ENCODE measurements around the gene LY6G5C.

Gene LY6G5C, protein sequence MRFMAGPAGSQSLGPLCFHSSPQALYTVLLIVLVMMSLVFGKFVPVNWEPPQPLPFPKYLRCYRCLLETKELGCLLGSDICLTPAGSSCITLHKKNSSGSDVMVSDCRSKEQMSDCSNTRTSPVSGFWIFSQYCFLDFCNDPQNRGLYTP

DNA sequence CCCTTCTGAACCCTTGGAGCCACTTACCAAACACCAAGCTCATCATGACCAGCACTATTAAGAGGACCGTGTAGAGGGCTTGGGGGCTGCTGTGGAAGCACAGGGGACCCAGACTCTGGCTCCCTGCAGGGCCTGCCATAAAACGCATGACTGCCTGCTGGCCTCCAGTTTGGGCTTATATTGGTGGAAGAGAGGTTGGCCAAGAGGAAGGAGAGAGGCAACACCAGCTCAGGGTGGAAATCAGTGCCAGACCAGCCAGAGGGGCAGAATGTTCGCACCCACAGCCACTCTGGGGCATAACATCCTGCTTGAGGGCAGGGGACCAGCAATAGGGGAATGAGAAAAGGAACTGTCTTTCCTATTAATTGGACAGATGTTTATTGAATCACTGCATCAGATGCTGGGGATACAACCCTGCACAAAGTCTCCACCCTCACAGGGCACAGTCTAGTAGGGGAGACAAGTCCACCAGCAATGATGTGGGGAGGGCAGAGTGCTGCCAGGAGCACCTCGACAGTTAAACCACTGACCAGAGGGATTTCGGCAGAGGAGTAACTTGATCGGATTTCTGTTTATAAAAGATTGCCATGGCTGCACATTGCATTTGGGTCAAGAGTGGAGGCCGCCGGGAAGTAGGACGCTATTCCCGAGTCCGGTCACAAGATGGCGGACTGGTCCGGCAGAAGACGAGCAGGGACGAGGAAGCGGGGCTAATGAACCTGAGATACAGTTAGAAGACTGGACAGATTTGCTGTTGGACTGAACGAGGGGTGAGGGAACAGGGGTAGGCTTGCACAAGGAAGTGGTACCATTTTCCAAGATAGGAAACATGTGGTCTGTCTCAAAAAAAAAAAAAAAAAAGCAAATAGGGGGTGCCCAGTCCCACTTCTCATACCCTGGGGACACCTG, at the start of gene LY6G5C:
TSS of gene LY6G5C (minus strand) at position 842 of the 909 bp plus-strand sequence. CDS start at position 148, 694 bp downstream.
- DNase-seq = peak; percentile 79

DNA sequence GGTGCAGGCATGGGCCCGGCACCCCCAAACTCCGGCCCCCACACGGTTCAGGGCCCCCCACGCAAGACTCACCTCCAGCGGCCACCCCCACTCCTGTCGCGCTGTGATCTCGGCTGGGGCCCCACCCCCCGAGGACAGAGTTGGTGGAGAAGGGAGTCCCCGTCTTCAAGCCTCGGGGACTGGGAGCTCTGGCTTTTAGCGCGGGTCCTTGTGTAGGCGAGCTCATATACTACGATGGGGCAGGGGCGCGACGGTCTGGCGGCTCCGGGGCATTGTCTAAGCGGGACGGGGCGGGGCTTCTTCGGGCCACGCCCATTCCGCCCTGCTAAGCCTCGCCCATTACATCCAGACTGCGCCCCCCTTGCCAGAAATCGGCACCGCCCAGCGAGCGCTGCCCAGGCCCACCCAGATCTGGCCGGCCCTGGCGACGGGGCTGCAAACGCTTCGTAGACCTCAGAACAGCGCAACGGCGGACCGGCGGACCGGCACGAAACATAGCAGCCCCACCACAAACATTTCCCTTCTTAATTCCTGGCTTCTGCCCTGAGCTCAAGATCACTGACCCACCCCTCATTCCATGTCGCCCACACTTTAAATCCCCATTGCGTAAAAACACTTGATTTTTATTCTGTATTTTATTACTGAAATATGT, 49.2 kb upstream of the LY6G5C start:
- DNase-seq = peak; percentile 77

DNA sequence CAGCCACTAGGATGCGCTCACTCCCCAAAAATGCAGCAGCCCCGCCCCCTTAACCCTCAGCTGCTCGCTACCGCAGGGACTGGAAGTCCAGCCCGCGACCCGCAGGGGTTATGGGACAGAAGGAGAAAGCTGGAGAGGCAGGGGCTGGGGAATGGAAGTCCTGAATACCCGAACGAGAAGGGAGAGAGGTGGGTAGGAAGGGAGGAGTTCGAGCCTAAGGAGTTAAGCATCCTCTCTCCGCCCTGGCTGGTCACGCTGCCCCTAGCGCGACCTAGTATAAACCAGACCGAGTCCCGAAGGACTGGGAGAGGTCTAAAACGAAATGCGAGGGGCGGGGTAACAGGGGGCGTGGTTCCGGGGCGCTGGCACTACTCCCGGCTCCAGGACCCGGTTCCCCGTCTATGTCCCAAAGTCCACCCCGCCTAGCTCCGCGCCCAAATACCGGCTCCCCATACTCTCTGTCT, 48.7 kb upstream of the LY6G5C start:
- peak; percentile 88 for DNase-seq

DNA sequence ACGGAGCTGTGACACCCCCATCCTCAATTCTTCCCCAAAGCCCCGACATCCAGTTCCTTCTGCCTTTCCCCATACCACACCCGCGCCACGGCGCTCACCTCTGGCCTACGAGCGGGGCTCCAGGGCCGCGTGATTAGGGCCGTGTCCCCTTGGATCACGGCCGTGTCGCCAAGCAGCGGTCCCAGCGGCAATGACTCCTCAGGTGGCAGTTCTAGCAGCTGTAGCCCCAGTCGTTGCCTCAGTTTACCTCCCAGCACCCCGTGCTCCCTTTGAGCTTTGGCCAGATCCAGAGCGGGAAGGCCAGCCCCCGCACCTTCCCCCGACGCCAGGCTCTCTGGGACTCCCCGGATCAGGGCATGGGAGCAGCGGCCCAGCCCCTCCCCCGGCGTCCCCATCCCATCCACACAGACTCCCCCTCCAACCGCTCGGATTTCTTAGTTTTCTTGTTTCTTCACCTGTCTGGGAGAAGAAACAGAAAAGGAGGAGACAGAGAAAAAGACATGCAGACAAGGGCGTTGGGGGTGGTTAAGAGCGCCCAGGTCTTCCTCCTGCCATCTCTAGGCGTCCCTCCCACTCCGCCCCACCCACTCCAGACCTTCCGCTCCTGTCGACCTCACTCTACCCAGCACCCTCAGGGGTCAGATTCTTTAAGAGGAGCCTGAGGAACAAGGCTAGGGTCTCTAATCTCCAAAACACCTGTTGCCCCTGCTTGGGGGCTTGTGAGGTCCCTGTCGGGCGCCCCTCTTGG, 48.1 kb upstream of the LY6G5C start, which contains the start of gene DDAH2:
TSS of gene DDAH2 (minus strand) at position 533 of the 748 bp plus-strand sequence. CDS start at position 395, 138 bp downstream.
- DNase-seq = no peak

DNA sequence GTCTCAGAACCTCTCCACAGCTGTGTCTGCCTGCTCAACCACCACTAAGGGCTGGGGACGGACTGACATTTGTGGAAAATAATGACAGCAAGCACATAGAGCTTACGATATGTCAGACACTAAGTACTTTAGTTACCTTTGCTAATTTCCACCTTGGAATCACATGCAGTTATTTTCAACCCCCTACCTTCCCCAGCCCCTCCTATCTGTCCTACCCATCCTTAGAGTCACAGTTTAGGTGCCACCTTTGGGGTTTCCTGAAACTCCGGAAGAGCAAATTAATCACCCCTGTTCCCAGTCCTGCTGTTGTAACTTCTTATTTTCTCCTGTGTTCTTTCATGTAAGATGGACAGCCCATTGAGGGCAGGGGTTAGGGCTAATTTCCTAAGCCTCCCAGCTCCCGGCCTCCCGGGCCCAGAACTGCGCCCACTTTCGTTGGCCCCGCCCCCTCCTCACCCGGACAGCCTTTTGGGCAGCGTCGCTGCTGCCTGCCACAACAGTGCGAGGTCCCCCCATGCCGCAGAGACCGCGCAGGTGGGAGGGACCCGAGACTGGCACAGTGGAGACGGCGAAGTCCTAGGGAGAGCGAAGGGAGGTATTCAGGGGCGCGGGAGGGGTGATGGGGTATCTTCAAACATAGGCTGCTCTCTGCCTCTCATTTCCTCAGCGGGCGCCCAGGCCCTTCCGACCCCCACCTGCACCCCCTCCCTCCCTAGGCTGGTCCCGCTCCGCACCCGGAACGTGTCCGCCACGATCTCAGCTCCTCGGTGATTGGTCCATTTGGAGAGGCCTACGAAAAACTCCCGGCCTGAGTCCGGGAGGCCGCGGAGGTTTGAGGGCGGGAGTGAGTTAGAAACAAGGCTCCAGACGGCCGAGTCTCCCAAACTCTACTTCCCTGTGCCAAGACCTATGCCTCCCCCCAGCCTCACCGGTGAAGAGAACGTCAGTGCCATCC, 47.1 kb upstream of the LY6G5C start:
- DNase-seq = no peak

DNA sequence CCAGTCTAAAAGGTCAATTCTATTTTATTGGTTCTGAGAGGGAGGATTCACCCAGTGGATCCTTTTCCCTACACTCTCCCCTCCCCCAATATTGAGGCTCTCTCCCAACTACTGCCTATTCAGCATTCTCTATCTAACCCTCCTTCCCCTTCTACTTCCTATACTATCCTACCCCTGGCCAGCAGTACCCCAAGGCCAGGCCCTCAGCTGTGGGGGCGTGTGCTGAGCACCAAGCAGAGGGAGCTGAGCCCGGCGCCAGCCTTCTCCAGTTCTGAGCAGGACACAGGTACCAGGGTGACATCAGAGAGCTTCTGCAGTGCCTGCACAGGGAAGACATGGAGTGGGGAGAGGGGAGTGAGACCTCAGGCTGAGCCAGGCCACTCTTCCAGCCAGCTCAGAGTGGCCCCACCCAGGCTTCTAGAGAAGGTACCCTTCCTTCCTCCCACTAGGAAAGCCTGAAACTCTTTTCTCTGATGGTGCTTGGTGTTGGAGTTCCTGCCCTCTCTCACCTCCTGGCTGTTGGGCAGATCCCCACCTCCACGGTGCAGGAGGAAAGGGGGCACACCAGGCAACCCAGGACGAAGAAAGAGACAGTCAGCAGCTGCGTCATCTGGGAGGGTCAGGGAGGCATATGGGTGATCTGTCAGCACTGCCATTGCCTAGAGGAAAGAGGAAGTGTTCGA, 46.3 kb upstream of the LY6G5C start:
- DNase-seq = no peak

DNA sequence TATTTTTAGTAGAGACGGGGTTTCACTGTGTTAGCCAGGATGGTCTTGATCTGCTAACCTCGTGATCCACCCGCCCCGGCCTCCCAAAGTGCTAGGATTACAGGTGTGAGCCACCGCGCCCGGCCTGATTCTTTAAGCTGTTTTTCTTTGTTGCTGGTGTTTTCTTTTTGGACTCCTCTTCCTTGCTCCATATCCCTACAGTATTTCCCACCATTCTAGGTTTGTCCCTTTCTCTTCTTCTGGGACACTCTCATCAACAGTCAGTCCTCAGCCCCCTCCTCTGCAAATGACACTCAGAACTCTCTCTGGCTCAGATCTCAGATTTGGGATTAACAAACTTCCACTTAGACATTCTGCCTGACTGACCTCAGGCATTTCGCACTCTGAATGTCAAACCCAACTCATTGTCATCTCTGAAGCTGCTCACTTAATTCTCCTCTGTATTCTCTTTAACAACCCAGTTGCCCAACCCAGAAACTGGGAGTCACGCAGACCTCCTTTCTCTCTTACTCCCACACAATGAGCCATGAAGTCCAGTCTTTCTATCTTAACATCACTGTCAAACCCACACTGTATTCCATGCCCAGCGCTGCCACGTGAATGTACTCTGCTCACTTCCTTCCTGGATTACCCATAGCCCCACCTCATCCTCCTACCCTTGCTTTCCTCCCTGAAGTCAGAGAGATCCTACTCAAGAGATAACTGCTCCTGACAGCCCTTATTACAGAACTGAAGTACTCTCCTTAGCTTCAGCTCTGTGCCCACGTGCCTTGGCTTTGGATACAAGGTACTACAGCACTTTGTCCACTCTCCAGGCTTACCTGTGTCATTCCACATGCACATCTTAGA, 44.9 kb upstream of the LY6G5C start:
- DNase-seq = no peak

DNA sequence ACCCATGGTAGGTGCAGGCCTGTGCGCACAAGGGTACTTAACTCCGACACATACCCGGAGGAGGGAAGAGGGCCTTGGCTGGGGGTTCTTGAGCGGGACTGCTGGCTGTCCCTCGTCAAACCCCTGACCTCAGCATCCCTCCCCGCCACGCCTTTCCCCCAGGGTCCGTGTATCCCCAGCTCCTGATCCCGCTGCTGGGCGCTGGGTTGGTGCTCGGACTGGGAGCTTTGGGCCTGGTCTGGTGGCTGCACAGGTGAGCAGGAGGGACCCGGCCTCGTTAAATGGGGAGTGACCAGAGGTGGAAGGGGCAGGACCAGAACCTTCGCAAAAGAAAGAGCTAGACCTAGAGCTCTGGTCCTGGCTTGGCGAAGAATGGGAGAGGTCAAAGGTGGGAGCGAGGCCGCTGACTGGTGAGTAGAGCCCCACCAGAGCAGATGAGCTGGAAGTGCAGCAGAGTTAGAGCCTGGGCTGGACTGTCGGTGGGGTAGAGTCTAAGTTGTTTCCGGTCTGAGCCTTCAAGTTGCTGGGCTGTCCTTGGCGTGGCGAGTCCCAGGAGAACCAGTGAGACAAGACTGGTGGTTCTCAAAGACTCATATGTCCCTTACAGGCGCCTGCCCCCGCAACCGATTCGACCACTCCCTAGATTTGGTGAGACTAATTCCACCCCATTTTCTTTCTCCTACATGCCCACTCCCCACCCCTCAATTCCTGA, 43.3 kb upstream of the LY6G5C start:
- DNase-seq = no peak

DNA sequence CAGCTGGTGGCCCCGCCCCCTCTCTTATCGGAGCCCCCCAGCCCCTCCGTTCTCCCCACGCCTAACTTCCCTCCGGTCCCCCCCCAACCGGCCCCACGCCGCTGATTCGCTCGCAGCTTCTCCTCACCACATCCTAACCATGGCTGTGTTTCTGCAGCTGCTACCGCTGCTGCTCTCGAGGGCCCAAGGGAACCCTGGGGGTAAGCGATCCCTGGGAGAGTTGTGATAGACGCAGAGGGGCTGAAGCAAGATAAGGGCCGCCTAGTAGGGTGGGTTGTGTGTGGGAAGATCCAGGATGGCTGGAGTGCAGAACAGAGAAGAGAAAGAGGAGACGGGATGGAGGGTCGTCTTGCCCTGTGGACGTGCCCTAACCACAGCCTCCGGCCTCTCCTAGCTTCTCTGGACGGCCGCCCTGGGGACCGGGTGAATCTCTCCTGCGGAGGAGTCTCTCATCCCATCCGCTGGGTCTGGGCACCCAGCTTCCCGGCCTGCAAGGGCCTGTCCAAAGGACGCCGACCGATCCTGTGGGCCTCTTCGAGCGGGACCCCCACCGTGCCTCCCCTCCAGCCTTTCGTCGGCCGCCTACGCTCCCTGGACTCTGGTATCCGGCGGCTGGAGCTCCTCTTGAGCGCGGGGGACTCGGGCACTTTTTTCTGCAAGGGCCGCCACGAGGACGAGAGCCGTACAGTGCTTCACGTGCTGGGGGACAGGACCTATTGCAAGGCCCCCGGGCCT, 42.5 kb upstream of the LY6G5C start, which contains the start of gene MPIG6B:
TSS of gene MPIG6B (plus strand) at position 129 of the 735 bp plus-strand sequence. CDS start at position 140, 11 bp downstream.
- no peak for DNase-seq

DNA sequence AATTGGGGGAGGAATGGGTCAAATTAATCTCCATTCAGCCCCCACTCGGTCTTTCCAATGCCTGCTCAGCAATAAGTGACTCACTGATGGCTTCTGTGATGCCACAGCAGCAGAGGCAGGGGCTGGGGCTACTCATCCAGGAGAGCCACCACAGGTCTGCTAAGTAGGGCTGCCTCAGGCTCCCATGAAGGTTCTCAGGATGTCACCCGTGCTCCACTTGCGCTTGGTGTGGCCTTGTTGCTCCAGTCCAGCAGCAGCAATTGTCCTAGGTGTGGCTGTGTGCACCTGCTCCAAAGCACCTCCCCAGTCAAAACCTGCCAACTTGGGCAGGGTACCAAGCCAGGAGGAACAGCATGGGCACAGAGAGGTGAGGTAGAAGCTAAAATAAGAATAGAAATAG, 41.3 kb upstream of the LY6G5C start:
- DNase-seq = no peak

DNA sequence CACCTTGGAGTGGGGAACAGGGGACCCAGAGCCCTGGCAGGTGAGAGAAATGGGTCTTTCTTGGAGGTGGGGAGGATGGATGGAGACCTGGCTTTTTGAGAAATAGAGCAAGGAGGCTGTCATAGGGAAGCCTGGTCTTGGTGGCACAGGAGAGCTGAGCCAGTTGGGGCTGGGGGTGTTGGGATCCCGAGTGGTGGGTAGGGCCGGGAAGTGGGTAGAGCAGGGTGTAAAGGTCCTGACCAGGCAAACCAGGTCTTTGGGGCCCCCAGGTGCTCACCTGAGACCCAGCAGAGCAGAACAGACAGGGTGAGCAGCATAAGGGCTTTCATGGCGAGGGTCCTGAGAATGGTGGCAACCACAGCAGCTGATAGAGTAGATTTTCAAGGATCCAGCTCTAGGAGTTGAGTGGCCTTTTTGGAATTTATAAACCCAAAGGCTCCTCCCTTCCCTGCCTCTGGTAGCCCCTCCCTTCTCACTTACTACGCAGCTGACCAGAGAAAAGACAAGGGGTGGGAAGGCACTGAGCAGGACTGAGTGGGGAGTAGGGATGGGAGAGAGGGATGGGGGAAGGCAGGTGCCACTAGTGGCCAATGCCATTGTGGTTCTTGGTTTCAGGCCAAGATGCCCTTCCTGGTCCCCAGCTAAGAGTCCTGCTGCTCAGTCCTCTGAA, 40.6 kb upstream of the LY6G5C start, which contains the start of gene LY6G6C:
TSS of gene LY6G6C (minus strand) at position 396 of the 670 bp plus-strand sequence. CDS start at position 329, 67 bp downstream.
- DNase-seq = no peak

DNA sequence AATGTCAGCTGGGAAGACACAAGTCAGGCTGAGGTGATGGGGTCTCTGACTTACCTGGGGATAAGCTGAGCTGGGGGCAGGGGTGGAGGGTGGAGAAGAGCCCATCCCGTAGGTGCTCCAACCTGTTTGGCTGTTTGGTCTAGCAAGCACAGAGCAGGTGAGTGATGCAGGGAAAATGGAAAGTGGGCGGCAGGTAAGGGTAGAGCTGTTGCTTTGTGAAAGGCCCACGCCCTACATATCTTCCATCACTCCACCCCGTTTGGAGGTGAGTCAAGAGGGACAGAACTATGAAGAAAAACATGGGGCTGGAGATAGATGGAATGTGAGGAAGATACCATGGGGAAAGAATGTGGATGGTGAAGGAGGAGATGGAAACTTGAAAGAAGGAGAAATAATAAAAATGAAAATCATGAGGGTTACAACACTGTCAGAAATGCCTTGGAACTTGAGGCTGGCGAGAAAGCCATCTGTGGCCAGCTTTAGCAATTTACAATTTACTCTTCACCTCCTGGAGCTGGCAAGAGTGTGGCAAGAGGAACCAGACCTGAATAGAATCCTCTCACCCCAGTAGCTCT, 39.4 kb upstream of the LY6G5C start:
- no peak for DNase-seq

DNA sequence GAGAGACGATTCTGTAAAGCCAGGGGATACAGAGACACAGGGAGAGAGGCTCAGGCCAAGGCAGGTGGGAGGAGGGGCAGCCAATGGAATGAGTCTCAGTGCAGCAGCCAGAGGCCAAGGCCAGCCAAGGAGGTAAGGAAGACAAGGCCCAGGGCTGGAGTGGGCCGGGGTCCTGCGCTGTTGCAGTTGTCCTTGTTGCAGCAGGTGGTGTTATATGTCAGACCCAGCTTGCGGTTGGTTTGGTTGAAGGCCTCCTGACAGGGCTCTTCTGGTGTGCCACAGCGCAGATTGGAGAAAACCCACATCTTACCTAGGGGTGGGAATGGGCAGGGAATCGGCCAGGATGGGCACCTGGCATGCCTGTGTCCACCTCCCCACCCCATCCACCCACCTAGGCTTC, 38.1 kb upstream of the LY6G5C start:
- no peak for DNase-seq

DNA sequence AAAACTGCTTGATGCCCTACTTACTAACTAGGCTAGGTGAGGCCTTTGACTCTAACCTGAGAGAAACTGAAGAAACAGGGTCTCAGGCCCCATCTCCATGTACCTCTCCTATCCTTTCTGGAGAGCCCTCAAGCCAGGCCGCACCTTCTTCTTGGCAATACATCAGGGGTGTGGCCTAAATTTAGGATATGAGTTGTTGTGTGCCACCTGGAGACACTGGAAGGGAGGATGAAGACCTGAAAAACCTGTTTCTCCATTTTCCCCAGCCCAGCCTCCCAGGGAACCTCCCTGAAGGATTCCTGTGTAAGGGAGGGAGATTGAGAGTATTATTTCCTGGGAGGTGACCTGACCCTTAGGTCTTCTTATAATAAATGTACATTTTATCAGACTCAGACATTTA, 37.4 kb upstream of the LY6G5C start:
- DNase-seq = no peak

DNA sequence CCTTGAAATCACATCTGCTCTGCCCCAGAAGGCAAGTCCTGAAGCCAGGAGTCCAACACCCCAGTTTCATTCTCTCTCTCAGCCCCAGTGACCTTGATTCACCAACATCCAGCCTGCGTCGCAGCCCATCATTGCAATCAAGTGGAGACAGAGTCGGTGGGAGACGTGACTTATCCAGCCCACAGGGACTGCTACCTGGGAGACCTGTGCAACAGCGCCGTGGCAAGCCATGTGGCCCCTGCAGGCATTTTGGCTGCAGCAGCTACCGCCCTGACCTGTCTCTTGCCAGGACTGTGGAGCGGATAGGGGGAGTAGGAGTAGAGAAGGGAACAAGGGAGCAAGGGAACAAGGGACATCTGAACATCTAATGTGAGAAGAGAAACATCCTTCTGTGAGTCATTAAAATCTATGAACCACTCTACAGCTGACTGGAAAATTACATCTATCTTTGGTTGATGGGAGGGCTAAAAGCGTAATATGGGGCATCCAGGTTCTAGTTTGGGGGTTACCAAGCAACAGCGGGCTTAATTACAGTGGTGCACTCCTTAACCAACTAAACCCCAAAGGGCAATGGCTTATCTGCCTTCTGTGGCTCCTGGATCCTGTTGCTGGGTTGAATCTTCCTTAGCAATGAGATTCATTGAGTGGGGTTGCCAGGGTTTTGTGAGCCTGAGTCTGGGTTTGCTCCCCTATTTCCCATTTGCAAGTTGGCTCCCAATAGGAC, 36.8 kb upstream of the LY6G5C start:
- DNase-seq = no peak

All from activated CD4-positive, alpha-beta T cell treated with anti-CD3 and anti-CD28 coated beads, Interleukin-2, Interleukin-6, amounts not matched to agents 100 ng/mL and 50 ng/mL, durations not matched to agents 16 hours and 8 hours (primary cell).